ENCODE results near the gene POFUT2.

The POFUT2 gene

DNA sequence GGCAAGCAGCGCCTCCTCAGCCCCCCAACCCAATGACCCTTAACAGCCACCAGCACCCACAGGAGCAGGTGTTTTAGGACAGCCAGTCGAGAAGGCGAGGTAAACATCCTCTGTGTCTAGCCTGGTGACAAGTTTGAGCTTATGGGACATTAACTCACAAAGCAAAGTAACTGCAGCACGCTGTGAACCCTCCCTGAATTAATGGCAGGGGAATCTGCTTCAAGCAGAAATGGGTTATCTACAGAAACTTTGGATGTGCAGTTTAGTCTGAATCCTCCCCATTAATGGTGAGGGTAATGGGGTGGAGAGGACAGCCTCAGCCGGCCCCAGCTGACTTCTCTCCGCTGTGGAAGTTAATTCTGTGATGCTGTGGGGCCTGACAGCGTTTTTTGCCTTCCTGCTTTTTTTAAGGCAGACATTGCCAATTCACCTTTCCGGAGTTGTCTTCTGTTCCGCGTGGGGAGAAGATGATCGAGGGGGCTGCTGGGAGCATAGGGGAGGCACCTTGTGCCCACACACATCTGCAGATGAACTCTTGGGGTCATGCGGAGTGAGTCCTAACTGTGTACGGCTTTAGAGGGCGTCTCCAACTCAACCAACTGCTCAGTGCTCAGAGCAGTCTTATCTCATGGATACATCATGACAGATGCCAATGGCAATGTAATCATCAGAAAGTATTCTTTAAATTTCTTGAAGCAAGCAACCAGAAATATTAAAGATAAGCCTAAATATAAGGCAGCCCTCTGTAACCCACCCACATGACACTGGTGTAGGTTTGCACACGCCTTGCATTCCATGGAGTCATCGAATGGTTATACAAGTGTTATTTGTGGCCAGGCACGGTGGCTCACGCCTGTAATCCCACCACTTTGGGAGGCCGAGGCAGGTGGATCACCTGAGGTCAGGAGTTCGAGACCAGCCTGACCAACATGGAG, 41.0 kb downstream of the POFUT2 start:
- WGBS (ENCODE audit: extremely low coverage, insufficient coverage, low lambda C conversion rate) = no CpG with 5 or more reads among the region's 20 CpGs
- H2AK5ac ChIP-seq (ENCODE audit: low read length) = no peak overlapping the region

DNA sequence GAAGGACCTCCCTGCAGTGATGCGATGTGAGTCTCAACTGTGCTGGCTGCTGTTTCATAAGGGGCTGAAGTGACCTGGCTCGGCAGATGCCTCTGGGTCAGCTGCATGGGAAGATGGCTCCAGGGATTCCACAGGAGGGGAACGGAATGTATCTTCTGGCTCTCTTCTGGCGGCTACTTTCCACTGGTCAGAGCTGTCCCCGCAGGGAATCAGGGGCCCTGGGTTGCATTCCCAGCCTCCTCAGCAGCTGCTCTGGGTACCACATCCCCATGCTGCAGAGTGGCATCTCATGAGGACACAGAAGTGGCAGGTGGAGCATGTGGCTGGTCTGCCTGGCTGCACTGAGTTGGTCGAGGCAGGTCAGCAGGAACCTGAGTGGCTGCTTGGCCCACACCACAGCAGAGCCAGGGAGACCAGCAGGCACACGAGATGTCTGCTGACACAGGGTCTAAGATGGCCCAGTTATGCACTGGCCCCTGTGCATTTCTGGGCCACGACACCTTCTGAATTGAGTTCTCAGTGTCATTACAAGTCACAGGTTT, 42.8 kb downstream of the POFUT2 start:
- Histone ChIP-seq H3K56ac (ENCODE audit: low read length) (no peak overlapping the region), H2BK15ac (replicated peaks; ENCODE audit: low read depth) (no peak overlapping the region), H3K18ac (ENCODE audit: low read length) (no peak overlapping the region), H3K23ac (ENCODE audit: low read length) (no peak overlapping the region), H3K4me2 (ENCODE audit: low read length) (no peak overlapping the region), H3K27me3 (ENCODE audit: insufficient read depth, low read length, poor library complexity) (no peaks in the 10 kb centered on the region), H3K79me1 (ENCODE audit: low read length) (no peaks in the 10 kb centered on the region), H2BK120ac (ENCODE audit: low read depth, low read length) (no peak overlapping the region), H3K4ac (ENCODE audit: low read depth, low read length) (no peak overlapping the region), H3K27ac (ENCODE audit: low read depth, low read length) (no peak overlapping the region), H2BK5ac (ENCODE audit: low read length) (no peak overlapping the region), H2AK5ac (ENCODE audit: low read length) (no peak overlapping the region), H3K9ac (ENCODE audit: low read length) (no peak overlapping the region), H4K5ac (ENCODE audit: low read length) (no peak overlapping the region), H3K79me2 (ENCODE audit: control insufficient read depth, insufficient read depth, low read length) (no peaks in the 10 kb centered on the region), H3K36me3 (ENCODE audit: control insufficient read depth, insufficient read depth, low read length) (no peaks in the 10 kb centered on the region), H3K4me3 (ENCODE audit: low read length) (no peak overlapping the region), H4K8ac (ENCODE audit: low read depth, low read length) (no peak overlapping the region), H3K4me1 (ENCODE audit: control insufficient read depth, low read depth, low read length) (peaks cover 1% of the 10 kb centered on the region)
- no CpG with 5 or more reads among the region's 8 CpGs for WGBS (ENCODE audit: extremely low coverage, insufficient coverage, low lambda C conversion rate)
- no peak for DNase-seq

More for the DNA sequence above, 41.0 kb downstream of the POFUT2 start:
- Histone ChIP-seq H3K79me2 (ENCODE audit: control insufficient read depth, insufficient read depth, low read length) (no peaks in the 10 kb centered on the region), H3K56ac (ENCODE audit: low read length) (no peak overlapping the region), H3K36me3 (ENCODE audit: control insufficient read depth, insufficient read depth, low read length) (no peaks in the 10 kb centered on the region), H3K27ac (ENCODE audit: low read depth, low read length) (no peak overlapping the region), H2BK5ac (ENCODE audit: low read length) (no peak overlapping the region), H3K23ac (ENCODE audit: low read length) (no peak overlapping the region), H3K4me2 (ENCODE audit: low read length) (no peak overlapping the region), H3K27me3 (ENCODE audit: insufficient read depth, low read length, poor library complexity) (no peaks in the 10 kb centered on the region), H3K9ac (ENCODE audit: low read length) (no peak overlapping the region), H2BK15ac (replicated peaks; ENCODE audit: low read depth) (no peak overlapping the region), H2BK120ac (ENCODE audit: low read depth, low read length) (no peak overlapping the region), H3K4me3 (ENCODE audit: low read length) (no peak overlapping the region), H3K79me1 (ENCODE audit: low read length) (no peaks in the 10 kb centered on the region), H3K4ac (ENCODE audit: low read depth, low read length) (no peak overlapping the region), H4K5ac (ENCODE audit: low read length) (no peak overlapping the region), H4K8ac (ENCODE audit: low read depth, low read length) (no peak overlapping the region), H3K18ac (ENCODE audit: low read length) (no peak overlapping the region), H3K4me1 (ENCODE audit: control insufficient read depth, low read depth, low read length) (peaks cover 1% of the 10 kb centered on the region)
- no peak for DNase-seq

DNA sequence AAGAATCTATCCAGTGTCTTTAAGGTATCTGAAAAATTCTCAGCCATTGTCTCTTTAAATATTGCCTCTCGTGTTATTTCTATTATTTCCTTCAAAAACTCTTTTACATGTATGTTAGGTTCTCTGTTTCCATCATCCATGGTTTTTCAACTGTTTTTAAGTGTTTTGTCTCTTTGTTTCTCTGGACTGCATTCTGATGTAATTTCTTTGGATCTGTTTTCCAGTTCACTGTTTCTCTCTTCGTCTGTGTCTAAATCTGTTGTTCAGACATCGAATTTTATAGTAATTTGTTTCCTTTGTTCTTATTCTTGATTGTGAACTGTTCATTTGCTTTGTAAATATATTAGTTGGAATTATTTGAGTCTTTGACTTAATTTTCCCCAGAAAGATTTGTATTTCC, 44.1 kb downstream of the POFUT2 start:
- H2BK15ac ChIP-seq (replicated peaks; ENCODE audit: low read depth) = no peak overlapping the region
- no CpG with 5 or more reads among the region's 3 CpGs for WGBS (ENCODE audit: extremely low coverage, insufficient coverage, low lambda C conversion rate)
- DNase-seq = no peak

DNA sequence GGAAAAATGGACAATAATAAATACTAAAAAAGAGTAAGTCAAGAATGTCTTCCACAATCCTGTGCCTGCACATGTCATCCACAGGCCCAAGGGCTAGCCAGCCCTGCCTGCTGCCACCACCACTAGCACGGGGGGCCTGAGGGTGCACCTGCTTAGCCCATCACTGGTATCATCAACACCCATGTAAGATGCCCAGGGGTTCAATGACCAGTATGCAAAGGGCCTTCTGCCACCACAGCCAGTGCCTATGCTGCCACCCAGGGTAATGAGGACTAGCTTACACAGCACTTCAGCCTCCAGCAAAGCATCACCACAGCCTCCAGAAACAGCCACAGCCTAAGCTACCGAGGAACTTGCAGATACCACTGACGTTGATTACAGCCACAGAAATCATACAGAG, 46.3 kb downstream of the POFUT2 start:
- H3K27me3 ChIP-seq (ENCODE audit: insufficient read depth, low read length, poor library complexity) = no peaks in the 10 kb centered on the region
- H3K27ac ChIP-seq (ENCODE audit: low read depth, low read length) = no peak overlapping the region
- H3K9ac ChIP-seq (ENCODE audit: low read length) = no peak overlapping the region
- no peaks in the 10 kb centered on the region for H3K4me1 ChIP-seq (ENCODE audit: control insufficient read depth, low read depth, low read length)
- no peak for DNase-seq
- no peak overlapping the region for H2BK15ac ChIP-seq (replicated peaks; ENCODE audit: low read depth)
- no peak overlapping the region for H2AK5ac ChIP-seq (ENCODE audit: low read length)
- no peak overlapping the region for H3K18ac ChIP-seq (ENCODE audit: low read length)
- H3K4me3 ChIP-seq (ENCODE audit: low read length) = no peak overlapping the region
- no peak overlapping the region for H4K5ac ChIP-seq (ENCODE audit: low read length)
- WGBS (ENCODE audit: extremely low coverage, insufficient coverage, low lambda C conversion rate) = no CpG with 5 or more reads among the region's 3 CpGs
- H3K4ac ChIP-seq (ENCODE audit: low read depth, low read length) = no peak overlapping the region
- H3K36me3 ChIP-seq (ENCODE audit: control insufficient read depth, insufficient read depth, low read length) = no peaks in the 10 kb centered on the region
- no peak overlapping the region for H2BK120ac ChIP-seq (ENCODE audit: low read depth, low read length)
- no peak overlapping the region for H3K56ac ChIP-seq (ENCODE audit: low read length)
- H3K79me1 ChIP-seq (ENCODE audit: low read length) = no peaks in the 10 kb centered on the region
- no peaks in the 10 kb centered on the region for H3K79me2 ChIP-seq (ENCODE audit: control insufficient read depth, insufficient read depth, low read length)
- H2BK5ac ChIP-seq (ENCODE audit: low read length) = no peak overlapping the region
- no peak overlapping the region for H3K4me2 ChIP-seq (ENCODE audit: low read length)
- no peak overlapping the region for H4K8ac ChIP-seq (ENCODE audit: low read depth, low read length)
- H3K23ac ChIP-seq (ENCODE audit: low read length) = no peak overlapping the region

More for the DNA sequence above, 44.1 kb downstream of the POFUT2 start:
- H3K9ac ChIP-seq (ENCODE audit: low read length) = no peak overlapping the region
- H3K27me3 ChIP-seq (ENCODE audit: insufficient read depth, low read length, poor library complexity) = no peaks in the 10 kb centered on the region
- H3K4ac ChIP-seq (ENCODE audit: low read depth, low read length) = no peak overlapping the region
- no peak overlapping the region for H3K23ac ChIP-seq (ENCODE audit: low read length)
- no peak overlapping the region for H3K4me3 ChIP-seq (ENCODE audit: low read length)
- H3K79me2 ChIP-seq (ENCODE audit: control insufficient read depth, insufficient read depth, low read length) = no peaks in the 10 kb centered on the region
- H2BK120ac ChIP-seq (ENCODE audit: low read depth, low read length) = no peak overlapping the region
- H4K5ac ChIP-seq (ENCODE audit: low read length) = no peak overlapping the region
- H2BK5ac ChIP-seq (ENCODE audit: low read length) = no peak overlapping the region
- no peak overlapping the region for H2AK5ac ChIP-seq (ENCODE audit: low read length)
- H3K27ac ChIP-seq (ENCODE audit: low read depth, low read length) = no peak overlapping the region
- H3K4me1 ChIP-seq (ENCODE audit: control insufficient read depth, low read depth, low read length) = peaks cover under 1% of the 10 kb centered on the region
- H3K79me1 ChIP-seq (ENCODE audit: low read length) = no peaks in the 10 kb centered on the region
- no peak overlapping the region for H3K18ac ChIP-seq (ENCODE audit: low read length)
- H3K56ac ChIP-seq (ENCODE audit: low read length) = no peak overlapping the region
- no peaks in the 10 kb centered on the region for H3K36me3 ChIP-seq (ENCODE audit: control insufficient read depth, insufficient read depth, low read length)
- H3K4me2 ChIP-seq (ENCODE audit: low read length) = no peak overlapping the region
- H4K8ac ChIP-seq (ENCODE audit: low read depth, low read length) = no peak overlapping the region

DNA sequence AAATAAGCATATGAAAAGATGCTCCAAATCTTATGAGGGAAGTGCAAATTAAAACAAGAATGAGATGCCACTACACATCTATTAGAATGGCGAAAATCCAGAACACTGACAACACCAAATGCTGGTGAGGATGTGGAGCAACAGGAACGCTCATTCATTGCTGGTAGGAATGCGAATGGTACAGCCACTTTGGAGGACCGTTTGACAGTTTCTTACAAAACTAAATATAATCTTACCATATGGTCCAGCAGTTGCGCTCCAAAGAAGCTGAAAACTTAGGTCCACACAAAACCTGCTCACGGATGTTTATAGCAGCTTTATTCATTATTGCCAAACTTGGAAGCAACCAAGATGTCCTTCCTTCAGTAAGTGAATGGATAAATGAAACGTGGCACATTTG, 50.3 kb downstream of the POFUT2 start:
- WGBS (ENCODE audit: extremely low coverage, insufficient coverage, low lambda C conversion rate) = no CpG with 5 or more reads among the region's 7 CpGs
- Histone ChIP-seq H4K5ac (ENCODE audit: low read length) (no peak overlapping the region), H3K9ac (ENCODE audit: low read length) (no peak overlapping the region), H3K56ac (ENCODE audit: low read length) (no peak overlapping the region), H3K18ac (ENCODE audit: low read length) (no peak overlapping the region), H3K4ac (ENCODE audit: low read depth, low read length) (no peak overlapping the region), H3K27me3 (ENCODE audit: insufficient read depth, low read length, poor library complexity) (no peaks in the 10 kb centered on the region), H4K8ac (ENCODE audit: low read depth, low read length) (no peak overlapping the region), H2BK15ac (replicated peaks; ENCODE audit: low read depth) (no peak overlapping the region), H3K79me2 (ENCODE audit: control insufficient read depth, insufficient read depth, low read length) (no peaks in the 10 kb centered on the region), H3K23ac (ENCODE audit: low read length) (no peak overlapping the region), H3K4me2 (ENCODE audit: low read length) (no peak overlapping the region), H2BK5ac (ENCODE audit: low read length) (no peak overlapping the region), H3K27ac (ENCODE audit: low read depth, low read length) (no peak overlapping the region), H3K36me3 (ENCODE audit: control insufficient read depth, insufficient read depth, low read length) (no peaks in the 10 kb centered on the region), H3K4me3 (ENCODE audit: low read length) (no peak overlapping the region), H3K79me1 (ENCODE audit: low read length) (no peaks in the 10 kb centered on the region), H2AK5ac (ENCODE audit: low read length) (no peak overlapping the region), H3K4me1 (ENCODE audit: control insufficient read depth, low read depth, low read length) (no peaks in the 10 kb centered on the region), H2BK120ac (ENCODE audit: low read depth, low read length) (no peak overlapping the region)
- DNase-seq = no peak

Data from mesendoderm (in vitro differentiated cells).